ENCODE results near the gene ULK1. TPM values are rescaled to one million over a fixed set of nuclear protein-coding genes. Genes with fewer than 3 reads are reported as not detected.

Gene ULK1
- total RNA-seq, 1 donor from 2014 or later = 21.9 TPM

DNA sequence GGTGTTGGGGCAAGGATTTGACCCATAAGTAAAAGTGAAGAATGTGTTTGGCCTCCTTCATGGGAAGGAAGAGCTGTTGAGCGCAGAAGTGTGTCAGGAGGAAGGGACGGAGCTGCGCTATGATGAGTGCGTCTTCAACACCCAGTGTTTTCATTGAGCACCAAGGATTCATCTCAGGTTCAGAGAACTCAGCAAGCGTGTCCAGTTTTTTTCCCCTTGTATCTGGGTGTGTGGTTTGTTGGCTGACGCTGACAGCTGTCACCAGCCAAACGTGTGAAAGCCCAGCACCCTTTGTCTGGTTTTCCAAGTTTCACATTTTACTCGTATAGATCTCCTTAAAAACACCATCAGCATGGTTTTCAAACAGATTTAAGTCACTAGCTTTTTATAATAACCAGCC is 67.6 kb downstream of the ULK1 start:
- DNase-seq (ENCODE audit: extremely low read depth, low read depth, low spot score) = no peak

DNA sequence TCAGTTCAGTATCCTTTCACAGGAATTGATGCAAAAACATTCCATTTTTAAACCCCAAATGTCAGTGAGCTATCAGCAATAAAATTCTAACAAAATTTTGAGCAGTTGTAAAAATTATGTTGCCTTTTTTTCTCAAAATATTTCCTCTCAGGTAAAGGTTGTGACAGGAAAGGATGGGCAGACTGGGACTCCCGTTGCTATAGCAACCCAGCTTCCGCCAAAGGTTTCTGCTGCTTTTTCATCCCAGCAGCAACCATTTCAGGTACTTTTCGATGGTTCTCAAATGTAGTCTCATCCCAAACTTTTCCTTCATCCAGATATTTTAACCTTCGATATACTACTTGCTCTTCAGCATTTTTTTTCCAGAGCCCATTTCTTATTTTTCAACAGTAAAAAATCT is 69.0 kb downstream of the ULK1 start:
- DNase-seq (ENCODE audit: extremely low read depth, low read depth, low spot score) = no peak

DNA sequence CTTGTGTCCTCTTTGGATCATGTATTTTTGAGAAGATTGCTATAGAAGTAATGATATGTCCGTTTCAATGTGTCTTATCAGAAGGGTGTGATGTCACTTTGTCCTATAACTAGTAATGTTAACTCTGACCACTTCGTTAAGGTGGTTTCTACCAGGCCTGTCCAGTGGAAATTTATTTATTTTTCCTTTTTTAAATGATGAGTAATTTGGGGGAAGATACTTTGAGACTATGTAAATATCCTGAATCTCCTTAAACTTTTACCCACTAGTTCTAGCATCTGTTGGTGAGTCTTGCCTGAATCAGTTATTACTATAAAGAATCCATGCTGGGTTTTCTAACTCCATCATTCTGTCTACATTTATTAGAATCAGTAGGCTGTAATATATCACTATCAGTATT is 70.7 kb downstream of the ULK1 start:
- DNase-seq (ENCODE audit: extremely low read depth, low read depth, low spot score) = no peak

DNA sequence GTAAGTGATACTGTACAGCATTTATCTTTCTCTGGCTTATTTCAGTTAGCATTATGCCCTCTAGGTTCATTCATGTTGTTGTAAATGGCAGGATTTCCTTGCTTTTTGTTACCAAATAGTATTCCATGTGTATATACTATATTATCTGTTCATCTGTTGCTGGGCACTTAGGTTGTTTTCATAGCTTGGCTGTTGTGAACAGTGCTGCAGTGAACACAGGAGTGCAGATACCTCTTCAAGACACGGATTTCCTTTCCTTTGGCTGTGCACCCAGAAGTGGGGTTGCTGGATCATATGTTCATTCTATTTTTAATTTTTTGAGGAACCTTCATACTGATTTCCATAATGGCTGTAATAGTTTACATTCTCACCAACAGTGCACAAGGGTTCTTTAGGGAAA is 76.8 kb downstream of the ULK1 start:
- DNase-seq (ENCODE audit: extremely low read depth, low read depth, low spot score) = no peak

Other genes starting within 250 kb of the ULK1 start
- gene SFSWAP, start 183.5 kb upstream of the ULK1 start, total RNA-seq = 17.1 and 33.1 TPM in 2 replicates
- 24.3 and 26.6 TPM in 2 replicates for gene MMP17, start 66.2 kb upstream of the ULK1 start, total RNA-seq
- 20.0 and 25.4 TPM in 2 replicates for gene PUS1, start 34.7 kb downstream of the ULK1 start, total RNA-seq
- 23.5 and 43.1 TPM in 2 replicates for gene EP400, start 55.3 kb downstream of the ULK1 start, total RNA-seq
- 9.9 and 16.0 TPM in 2 replicates for gene DDX51, start 249.7 kb downstream of the ULK1 start, total RNA-seq
- 22.0 and 23.2 TPM in 2 replicates for gene NOC4L, start 249.8 kb downstream of the ULK1 start, total RNA-seq

Data from glomerular endothelial cell (primary cell).